Calu3 (cell line): ENCODE data around the gene SDC3. TPM values are rescaled to one million over a fixed set of nuclear protein-coding genes. Genes with fewer than 3 reads are reported as not detected.

ENCODE experiments used
- BruUV-seq: library from RNA; stranded (reverse); fragments of 400-500 nt; replicated peaks from 2 replicates; lab custom pipeline; 2021; lab: Mats Ljungman, UMichigan
- CTCF ChIA-PET: fragments of 300-600 bp; sonication (Branson Sonifier 250); formaldehyde crosslinking; loops from one replicate; lab custom pipeline; 2022; ENCODE audit warnings: antibody characterized with exemption; lab: Charles Lee
- DNase-seq: peaks from one replicate; pipeline ENCODE4 v3.0.0; 2022
- H3K27ac Mint-ChIP-seq: one replicate; pipeline ENCODE4 v1.8.0; 2022; ENCODE audit warnings: mixed read lengths; ENCODE audit not compliant: unreplicated experiment
- H3K27me3 Mint-ChIP-seq: one replicate; pipeline ENCODE4 v1.8.0; 2022; ENCODE audit warnings: mixed read lengths; ENCODE audit not compliant: unreplicated experiment
- H3K36me3 Mint-ChIP-seq: one replicate; pipeline ENCODE4 v1.8.0; 2022; ENCODE audit warnings: mild to moderate bottlenecking, moderate library complexity, mixed read lengths; ENCODE audit not compliant: insufficient read depth, unreplicated experiment
- H3K4me1 Mint-ChIP-seq: one replicate; pipeline ENCODE4 v1.8.0; 2022; ENCODE audit warnings: mild to moderate bottlenecking, low read depth, mixed read lengths; ENCODE audit not compliant: unreplicated experiment
- H3K4me3 Mint-ChIP-seq: one replicate; pipeline ENCODE4 v1.8.0; 2022; ENCODE audit warnings: mild to moderate bottlenecking, low read depth, moderate library complexity, mixed read lengths; ENCODE audit not compliant: unreplicated experiment
- H3K9me3 Mint-ChIP-seq: one replicate; pipeline ENCODE4 v1.8.0; 2022; ENCODE audit warnings: low read depth, mixed read lengths; ENCODE audit not compliant: unreplicated experiment
- intact Hi-C: fragments of 100-400 bp; cut with micrococcal nuclease; formaldehyde crosslinking; loops from one replicate; pipeline ENCODE4 v1.10.0; 2022; ENCODE audit not compliant: unreplicated experiment
- total RNA-seq: library from RNA; stranded (reverse); gene quantifications from 2 replicates; pipeline ENCODE4 v1.2.3, GENCODE V29; 2022
- TF ChIP-seq, protein P1 (sequence below): fragments of 200-600 bp; IDR thresholded peaks from one replicate; pipeline ENCODE4 v1.8.0; 2022; ENCODE audit warnings: antibody characterized with exemption; ENCODE audit not compliant: unreplicated experiment

Gene SDC3
- total RNA-seq, 1 experiment from 2014 or later, result 15.0 TPM

- TF ChIP-seq, protein P1, sequence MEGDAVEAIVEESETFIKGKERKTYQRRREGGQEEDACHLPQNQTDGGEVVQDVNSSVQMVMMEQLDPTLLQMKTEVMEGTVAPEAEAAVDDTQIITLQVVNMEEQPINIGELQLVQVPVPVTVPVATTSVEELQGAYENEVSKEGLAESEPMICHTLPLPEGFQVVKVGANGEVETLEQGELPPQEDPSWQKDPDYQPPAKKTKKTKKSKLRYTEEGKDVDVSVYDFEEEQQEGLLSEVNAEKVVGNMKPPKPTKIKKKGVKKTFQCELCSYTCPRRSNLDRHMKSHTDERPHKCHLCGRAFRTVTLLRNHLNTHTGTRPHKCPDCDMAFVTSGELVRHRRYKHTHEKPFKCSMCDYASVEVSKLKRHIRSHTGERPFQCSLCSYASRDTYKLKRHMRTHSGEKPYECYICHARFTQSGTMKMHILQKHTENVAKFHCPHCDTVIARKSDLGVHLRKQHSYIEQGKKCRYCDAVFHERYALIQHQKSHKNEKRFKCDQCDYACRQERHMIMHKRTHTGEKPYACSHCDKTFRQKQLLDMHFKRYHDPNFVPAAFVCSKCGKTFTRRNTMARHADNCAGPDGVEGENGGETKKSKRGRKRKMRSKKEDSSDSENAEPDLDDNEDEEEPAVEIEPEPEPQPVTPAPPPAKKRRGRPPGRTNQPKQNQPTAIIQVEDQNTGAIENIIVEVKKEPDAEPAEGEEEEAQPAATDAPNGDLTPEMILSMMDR, result no peak
- H3K36me3 Mint-ChIP-seq, result peaks cover 91% of the 10 kb centered on the region
- DNase-seq, result no peak
- H3K4me1 Mint-ChIP-seq, result no peaks in the 10 kb centered on the region
- H3K4me3 Mint-ChIP-seq, result no peak overlapping the region
- H3K27me3 Mint-ChIP-seq, result no peaks in the 10 kb centered on the region
- BruUV-seq, result no TSS peak
- H3K27ac Mint-ChIP-seq, result no peak overlapping the region
- CTCF ChIA-PET, result no interaction called here
- no peaks in the 10 kb centered on the region for H3K9me3 Mint-ChIP-seq
- intact Hi-C loops, result no loop called here
These were observed 39.7 kb upstream of the SDC3 start for GRCh38 chr1:30948278-30948677.

GRCh38 chr1:30947212-30947611 is 38.7 kb upstream of the SDC3 start:
- H3K4me3 Mint-ChIP-seq, result no peak overlapping the region
- TF ChIP-seq, protein P1, result no peak
- no peaks in the 10 kb centered on the region for H3K4me1 Mint-ChIP-seq
- BruUV-seq, result no TSS peak
- H3K36me3 Mint-ChIP-seq, result peaks cover 88% of the 10 kb centered on the region
- no peak for DNase-seq
- no peak overlapping the region for H3K27ac Mint-ChIP-seq
- CTCF ChIA-PET, result no interaction called here
- intact Hi-C loops, result no loop called here
- H3K9me3 Mint-ChIP-seq, result no peaks in the 10 kb centered on the region
- no peaks in the 10 kb centered on the region for H3K27me3 Mint-ChIP-seq

GRCh38 chr1:30942326-30942963 is 33.9 kb upstream of the SDC3 start:
- H3K4me3 Mint-ChIP-seq, result no peak overlapping the region
- H3K4me1 Mint-ChIP-seq, result no peaks in the 10 kb centered on the region
- H3K36me3 Mint-ChIP-seq, result peaks cover 74% of the 10 kb centered on the region
- no peak for DNase-seq
- no peaks in the 10 kb centered on the region for H3K9me3 Mint-ChIP-seq
- CTCF ChIA-PET, result no interaction called here
- no TSS peak for BruUV-seq
- TF ChIP-seq, protein P1, result no peak
- intact Hi-C loops, result no loop called here
- no peaks in the 10 kb centered on the region for H3K27me3 Mint-ChIP-seq
- no peak overlapping the region for H3K27ac Mint-ChIP-seq

DNA sequence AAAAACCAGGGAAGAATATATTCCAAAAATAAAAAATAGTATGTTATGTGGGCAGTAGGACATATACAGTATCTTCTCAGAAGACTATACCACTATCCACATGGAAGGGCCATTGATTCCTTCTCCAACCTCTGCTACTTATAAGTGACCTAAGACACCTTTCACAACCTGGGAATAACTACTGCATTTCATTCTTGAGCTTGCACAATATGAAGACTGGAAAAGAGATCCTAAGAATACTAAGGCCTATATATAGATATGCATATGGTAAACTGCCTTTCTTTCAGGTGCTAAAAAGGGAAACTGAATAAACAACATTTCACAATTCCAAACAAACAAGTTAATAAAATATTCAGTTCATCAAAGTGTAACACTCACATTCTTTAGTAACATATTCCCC is 32.0 kb upstream of the SDC3 start:
- TF ChIP-seq, protein P1, result no peak
- DNase-seq, result no peak
- Mint-ChIP-seq H3K27ac (no peak overlapping the region), H3K4me1 (no peaks in the 10 kb centered on the region), H3K27me3 (no peaks in the 10 kb centered on the region), H3K36me3 (peaks cover 70% of the 10 kb centered on the region), H3K4me3 (no peak overlapping the region), H3K9me3 (no peaks in the 10 kb centered on the region)
- CTCF ChIA-PET, result no interaction called here
- no TSS peak for BruUV-seq
- intact Hi-C loops, result no loop called here
